ENCODE measurements around the gene TTC24.

TTC24 gene

DNA sequence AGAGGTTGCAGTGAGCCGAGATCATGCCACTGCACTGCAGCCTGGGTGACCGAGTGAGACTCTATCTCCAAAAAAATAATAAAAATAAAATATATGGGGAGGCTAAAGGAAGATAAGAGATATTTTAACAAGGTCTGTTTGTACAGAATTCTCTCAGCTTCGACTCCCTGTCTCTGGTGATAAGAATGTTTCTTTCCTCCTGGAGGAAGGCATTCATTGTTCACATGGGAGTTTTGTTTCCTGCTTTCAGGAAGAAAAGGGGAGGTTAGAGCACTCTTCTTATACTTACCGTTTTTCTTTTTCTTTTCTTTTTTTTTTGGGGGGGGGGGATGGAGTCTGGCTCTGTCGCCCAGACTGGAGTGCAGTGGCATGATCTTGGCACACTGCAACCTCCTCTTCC is 10.0 kb downstream of the TTC24 start:
- CTCF ChIA-PET, result interaction anchor here (0.9 to 1.7 kb wide), 6 partner anchors 10 to 34 kb away, joined by 3 to 8 read pairs (median 4); partner anchors contain the start of genes HAPLN2 and TTC24
- POLR2A ChIA-PET, result interaction anchor here (1.0 kb wide), 1 partner anchor 19 kb away, joined by 3 read pairs; no protein-coding TSS in a partner anchor
- WGBS (ENCODE audit: insufficient coverage), result 0% methylated on average over 1 of the region's 5 CpGs

DNA sequence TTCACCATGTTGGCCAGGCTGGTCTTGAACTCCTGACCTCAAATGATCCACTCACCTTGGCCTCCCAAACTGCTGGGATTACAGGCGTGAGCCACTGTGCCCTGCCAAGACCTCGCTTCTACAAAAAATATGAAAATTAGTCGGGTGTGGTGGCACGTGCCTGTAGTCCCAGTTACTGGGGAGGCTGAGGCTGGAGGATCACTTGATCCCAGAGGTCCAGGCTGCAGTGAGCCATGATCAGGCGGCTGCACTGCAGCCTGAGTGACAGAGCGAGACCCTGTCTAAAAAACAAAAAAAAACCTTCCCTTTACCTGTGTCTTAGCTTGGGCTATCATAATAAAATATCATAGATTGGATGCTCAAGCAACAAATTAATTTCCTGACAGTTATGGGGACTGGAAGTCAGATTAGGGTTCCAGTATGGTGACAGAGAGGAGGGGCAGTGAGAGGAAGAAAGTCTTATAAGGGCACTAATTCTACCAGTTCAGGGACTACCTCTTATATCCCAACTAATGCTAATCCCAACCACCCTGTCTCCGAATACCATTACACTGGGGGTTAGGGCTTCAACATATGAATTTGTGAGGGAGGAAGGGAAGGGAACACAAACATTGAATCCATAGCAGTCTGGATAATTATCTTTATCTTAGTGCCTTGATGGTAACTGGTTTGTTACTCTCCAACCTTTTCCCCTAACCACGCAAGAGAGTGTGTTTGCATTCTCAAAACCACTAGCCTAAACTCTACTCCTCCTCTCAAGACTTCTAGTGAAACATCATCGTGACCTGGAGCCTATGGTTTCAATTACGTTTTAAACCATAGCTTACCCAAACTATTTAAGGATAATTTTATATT is 11.0 kb downstream of the TTC24 start:
- DNase-seq, result no peak
- H3K36me3 ChIP-seq (ENCODE audit: control insufficient read depth in 4 of 4, insufficient read depth in 4 of 4, low read length in 3 of 4), result peaks cover 5 to 39% (median 26%) of the 10 kb centered on the region in 4 experiments
- H3K27ac ChIP-seq (ENCODE audit: insufficient read depth in 1 of 2, low read depth in 1 of 2, low read length in 2 of 2, poor library complexity in 1 of 2, severe bottlenecking in 2 of 2), result peak overlapping the region in 1 of 2 experiments; percentile 75
- POLR2A ChIA-PET, result interaction anchor here (0.6 to 1.2 kb wide), 2 partner anchors 8 to 131 kb away, joined by 3 to 7 read pairs; no protein-coding TSS in a partner anchor
- 94% methylated on average over 5 of the region's 10 CpGs for WGBS (ENCODE audit: insufficient coverage)
- no peaks in the 10 kb centered on the region for H3K9me3 ChIP-seq (ENCODE audit: control extremely low read depth in 1 of 5, control insufficient read depth in 4 of 5, insufficient read depth in 2 of 5, low read depth in 1 of 5, low read length in 4 of 5)
- CTCF ChIA-PET, result interaction anchor here (0.6 to 4.3 kb wide), 6 partner anchors 9 to 82 kb away, joined by 3 to 19 read pairs (median 6); partner anchors contain the start of gene GPATCH4
- peak overlapping the region in 5 of 7 experiments; percentile 68 to 87 (median 82) for H3K4me3 ChIP-seq (ENCODE audit: control insufficient read depth in 1 of 7, extremely low read depth in 1 of 7, insufficient read depth in 4 of 7, low read depth in 2 of 7, low read length in 6 of 7)
- no peaks in the 10 kb centered on the region for H3K27me3 ChIP-seq (replicated peaks in 2 of 5; ENCODE audit: control insufficient read depth in 4 of 5, insufficient read depth in 5 of 5, low read length in 4 of 5)
- peaks cover 5 to 20% (median 18%) of the 10 kb centered on the region in 4 experiments for H3K4me1 ChIP-seq (ENCODE audit: control extremely low read depth in 1 of 4, control insufficient read depth in 4 of 4, insufficient read depth in 4 of 4, low read length in 3 of 4)

More for the DNA sequence above, 10.0 kb downstream of the TTC24 start:
- peaks cover 5 to 37% (median 21%) of the 10 kb centered on the region in 4 experiments for H3K36me3 ChIP-seq (ENCODE audit: control insufficient read depth in 4 of 4, insufficient read depth in 4 of 4, low read length in 3 of 4)
- H3K4me1 ChIP-seq (ENCODE audit: control extremely low read depth in 1 of 4, control insufficient read depth in 4 of 4, insufficient read depth in 4 of 4, low read length in 3 of 4), result peaks cover 5 to 20% (median 18%) of the 10 kb centered on the region in 4 experiments
- H3K27ac ChIP-seq (ENCODE audit: insufficient read depth in 1 of 2, low read depth in 1 of 2, low read length in 2 of 2, poor library complexity in 1 of 2, severe bottlenecking in 2 of 2), result no peak overlapping the region
- H3K4me3 ChIP-seq (ENCODE audit: control insufficient read depth in 1 of 7, extremely low read depth in 1 of 7, insufficient read depth in 4 of 7, low read depth in 2 of 7, low read length in 6 of 7), result no peak overlapping the region
- no peaks in the 10 kb centered on the region for H3K27me3 ChIP-seq (replicated peaks in 2 of 5; ENCODE audit: control insufficient read depth in 4 of 5, insufficient read depth in 5 of 5, low read length in 4 of 5)
- no peaks in the 10 kb centered on the region for H3K9me3 ChIP-seq (ENCODE audit: control extremely low read depth in 1 of 5, control insufficient read depth in 4 of 5, insufficient read depth in 2 of 5, low read depth in 1 of 5, low read length in 4 of 5)
- no peak for DNase-seq

DNA sequence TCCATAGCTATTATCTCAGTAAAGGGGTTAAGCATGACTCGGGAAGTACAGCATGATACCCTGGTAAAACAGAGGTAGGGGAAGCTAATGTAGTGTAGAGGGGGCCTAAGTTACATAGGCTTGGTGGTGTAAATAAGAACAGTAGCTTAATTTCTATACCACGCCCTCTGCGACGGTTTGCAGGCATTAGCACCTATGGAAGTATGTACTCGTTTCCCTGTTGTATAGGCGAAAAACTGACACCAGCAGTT is 11.6 kb downstream of the TTC24 start:
- 25% methylated on average over 1 of the region's 6 CpGs for WGBS (ENCODE audit: insufficient coverage)
- DNase-seq, result peak in 2 of 3 donors; percentile 28 to 41
- CTCF ChIA-PET, result interaction anchor here (0.6 to 4.3 kb wide), 6 partner anchors 9 to 83 kb away, joined by 3 to 19 read pairs (median 6); partner anchors contain the start of gene GPATCH4
- no peaks in the 10 kb centered on the region for H3K27me3 ChIP-seq (replicated peaks in 2 of 5; ENCODE audit: control insufficient read depth in 4 of 5, insufficient read depth in 5 of 5, low read length in 4 of 5)
- peak overlapping the region; percentile 40 to 87 (median 79) for H3K4me3 ChIP-seq (ENCODE audit: control insufficient read depth in 1 of 7, extremely low read depth in 1 of 7, insufficient read depth in 4 of 7, low read depth in 2 of 7, low read length in 6 of 7)
- H3K36me3 ChIP-seq (ENCODE audit: control insufficient read depth in 4 of 4, insufficient read depth in 4 of 4, low read length in 3 of 4), result peaks cover 8 to 39% (median 28%) of the 10 kb centered on the region in 4 experiments
- H3K27ac ChIP-seq (ENCODE audit: insufficient read depth in 1 of 2, low read depth in 1 of 2, low read length in 2 of 2, poor library complexity in 1 of 2, severe bottlenecking in 2 of 2), result peak overlapping the region in 1 of 2 experiments; percentile 75
- no peaks in the 10 kb centered on the region for H3K9me3 ChIP-seq (ENCODE audit: control extremely low read depth in 1 of 5, control insufficient read depth in 4 of 5, insufficient read depth in 2 of 5, low read depth in 1 of 5, low read length in 4 of 5)
- POLR2A ChIA-PET, result interaction anchor here (0.6 to 1.2 kb wide), 2 partner anchors 9 to 132 kb away, joined by 3 to 7 read pairs; no protein-coding TSS in a partner anchor
- H3K4me1 ChIP-seq (ENCODE audit: control extremely low read depth in 1 of 4, control insufficient read depth in 4 of 4, insufficient read depth in 4 of 4, low read length in 3 of 4), result peaks cover 5 to 20% (median 18%) of the 10 kb centered on the region in 4 experiments

DNA sequence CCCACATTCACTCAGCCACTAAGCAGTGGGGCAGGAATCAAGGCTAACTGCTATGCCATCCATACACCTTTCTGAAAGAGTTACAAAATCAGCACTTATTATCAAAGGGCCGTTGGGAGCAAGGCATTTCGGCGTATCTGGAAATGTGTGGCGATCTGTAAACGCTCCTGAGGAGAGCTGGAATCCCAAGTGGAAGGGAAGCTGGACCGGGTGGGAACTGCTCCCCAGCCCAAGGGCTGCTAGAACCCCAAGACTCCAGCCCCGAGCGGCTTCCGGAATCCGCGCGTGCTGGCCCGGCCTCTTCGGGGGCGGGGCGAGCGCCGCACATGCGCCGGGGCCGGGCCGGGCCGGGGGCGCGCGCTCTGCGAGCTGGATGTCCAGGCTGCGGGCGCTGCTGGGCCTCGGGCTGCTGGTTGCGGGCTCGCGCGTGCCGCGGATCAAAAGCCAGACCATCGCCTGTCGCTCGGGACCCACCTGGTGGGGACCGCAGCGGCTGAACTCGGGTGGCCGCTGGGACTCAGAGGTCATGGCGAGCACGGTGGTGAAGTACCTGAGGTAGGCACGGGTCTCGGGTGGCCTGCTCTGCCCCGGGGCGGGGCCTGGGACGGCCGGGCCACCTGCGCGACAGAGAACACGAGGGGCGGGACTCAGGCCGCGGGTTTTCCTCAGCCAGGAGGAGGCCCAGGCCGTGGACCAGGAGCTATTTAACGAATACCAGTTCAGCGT is 12.1 kb downstream of the TTC24 start, which contains the start of gene NAXE:
NAXE (plus strand) TSS at position 345 of the 726 bp plus-strand sequence; CDS start at position 374, 29 bp downstream.
- Histone ChIP-seq H3K36me3 (ENCODE audit: control insufficient read depth in 4 of 4, insufficient read depth in 4 of 4, low read length in 3 of 4) (peaks cover 5 to 39% (median 30%) of the 10 kb centered on the region in 4 experiments), H3K9me3 (ENCODE audit: control extremely low read depth in 1 of 5, control insufficient read depth in 4 of 5, insufficient read depth in 2 of 5, low read depth in 1 of 5, low read length in 4 of 5) (no peaks in the 10 kb centered on the region), H3K27ac (ENCODE audit: insufficient read depth in 1 of 2, low read depth in 1 of 2, low read length in 2 of 2, poor library complexity in 1 of 2, severe bottlenecking in 2 of 2) (peak within 1 kb of the TSS in 1 of 2 experiments; percentile 75), H3K27me3 (replicated peaks in 2 of 5; ENCODE audit: control insufficient read depth in 4 of 5, insufficient read depth in 5 of 5, low read length in 4 of 5) (no peaks in the 10 kb centered on the region), H3K4me3 (ENCODE audit: control insufficient read depth in 1 of 7, extremely low read depth in 1 of 7, insufficient read depth in 4 of 7, low read depth in 2 of 7, low read length in 6 of 7) (peak within 1 kb of the TSS; percentile 40 to 87 (median 79)), H3K4me1 (ENCODE audit: control extremely low read depth in 1 of 4, control insufficient read depth in 4 of 4, insufficient read depth in 4 of 4, low read length in 3 of 4) (peaks cover 5 to 20% (median 18%) of the 10 kb centered on the region in 4 experiments)
- WGBS (ENCODE audit: insufficient coverage), result 0% methylated on average over 47 of the region's 60 CpGs
- POLR2A ChIA-PET, result interaction anchor here (0.6 to 1.2 kb wide), 2 partner anchors 9 to 132 kb away, joined by 3 to 7 read pairs; no protein-coding TSS in a partner anchor
- CTCF ChIA-PET, result interaction anchor here (0.6 to 4.3 kb wide), 10 partner anchors 9 to 149 kb away, joined by 3 to 19 read pairs (median 4); partner anchors contain the start of gene GPATCH4
- peak; percentile 40 to 63 (median 47) for DNase-seq

DNA sequence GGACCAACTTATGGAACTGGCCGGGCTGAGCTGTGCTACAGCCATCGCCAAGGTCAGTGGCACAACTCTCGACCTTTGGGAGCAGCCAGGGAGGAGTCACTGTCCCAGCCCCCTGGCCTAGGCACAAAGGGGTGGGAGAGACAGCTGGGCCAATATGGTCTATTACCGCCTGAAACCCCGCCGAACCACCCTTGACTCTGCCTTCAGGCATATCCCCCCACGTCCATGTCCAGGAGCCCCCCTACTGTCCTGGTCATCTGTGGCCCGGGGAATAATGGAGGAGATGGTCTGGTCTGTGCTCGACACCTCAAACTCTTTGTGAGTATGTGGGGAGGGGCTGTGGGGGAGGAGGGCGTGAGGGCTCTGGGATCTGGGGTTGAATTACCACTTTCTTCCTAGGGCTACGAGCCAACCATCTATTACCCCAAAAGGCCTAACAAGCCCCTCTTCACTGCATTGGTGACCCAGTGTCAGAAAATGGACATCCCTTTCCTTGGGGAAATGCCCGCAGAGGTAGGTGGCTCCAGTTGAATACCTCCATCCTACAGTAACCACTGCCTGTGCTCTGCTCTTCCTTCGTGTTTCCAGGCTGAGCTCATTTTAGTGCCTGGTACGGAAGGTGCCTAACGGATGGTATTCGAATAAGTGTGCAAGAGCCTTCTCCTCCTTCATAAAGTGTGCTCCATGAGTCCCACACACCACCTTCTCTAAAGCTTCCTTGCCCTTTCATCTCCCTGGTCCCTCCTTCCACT is 12.8 kb downstream of the TTC24 start:
- H3K27me3 ChIP-seq (replicated peaks in 2 of 5; ENCODE audit: control insufficient read depth in 4 of 5, insufficient read depth in 5 of 5, low read length in 4 of 5), result no peaks in the 10 kb centered on the region
- DNase-seq, result no peak
- POLR2A ChIA-PET, result no interaction called here
- H3K4me1 ChIP-seq (ENCODE audit: control extremely low read depth in 1 of 4, control insufficient read depth in 4 of 4, insufficient read depth in 4 of 4, low read length in 3 of 4), result peaks cover 5 to 20% (median 18%) of the 10 kb centered on the region in 4 experiments
- peak overlapping the region; percentile 40 to 87 (median 79) for H3K4me3 ChIP-seq (ENCODE audit: control insufficient read depth in 1 of 7, extremely low read depth in 1 of 7, insufficient read depth in 4 of 7, low read depth in 2 of 7, low read length in 6 of 7)
- H3K9me3 ChIP-seq (ENCODE audit: control extremely low read depth in 1 of 5, control insufficient read depth in 4 of 5, insufficient read depth in 2 of 5, low read depth in 1 of 5, low read length in 4 of 5), result no peaks in the 10 kb centered on the region
- CTCF ChIA-PET, result interaction anchor here (0.9 to 4.3 kb wide), 9 partner anchors 11 to 150 kb away, joined by 3 to 19 read pairs (median 4); no protein-coding TSS in a partner anchor
- peak overlapping the region in 1 of 2 experiments; percentile 75 for H3K27ac ChIP-seq (ENCODE audit: insufficient read depth in 1 of 2, low read depth in 1 of 2, low read length in 2 of 2, poor library complexity in 1 of 2, severe bottlenecking in 2 of 2)
- WGBS (ENCODE audit: insufficient coverage), result 59% methylated on average over 10 of the region's 16 CpGs
- H3K36me3 ChIP-seq (ENCODE audit: control insufficient read depth in 4 of 4, insufficient read depth in 4 of 4, low read length in 3 of 4), result peaks cover 3 to 47% (median 33%) of the 10 kb centered on the region in 4 experiments

All from common myeloid progenitor, CD34-positive (primary cell).